ENCODE results near the gene TSPAN5. TPM values are rescaled to one million over a fixed set of nuclear protein-coding genes. Genes with fewer than 3 reads are reported as not detected.

The TSPAN5 gene
- total and polyA plus RNA-seq, 2 of the 4 experiments (the other 2 are of a cell fraction), result 64.8 to 79.6 TPM

- TF ChIP-seq RAD21 (IDR thresholded peaks at IDR 0.05; ENCODE audit: low read length), result no peak
- TF ChIP-seq CHD1 (IDR thresholded peaks at IDR 0.05; ENCODE audit: low read depth, low read length), result no peak
- TF ChIP-seq CEBPB (IDR thresholded peaks at IDR 0.05; ENCODE audit: low read depth, low read length), result no peak
- no peak for TF ChIP-seq POLR2A (IDR thresholded peaks at IDR 0.05; ENCODE audit: low read depth, low read length)
- TF ChIP-seq FOS (IDR thresholded peaks at IDR 0.05; ENCODE audit: low read depth, low read length), result no peak
- no peak for TF ChIP-seq NFE2L2 (IDR thresholded peaks at IDR 0.05; ENCODE audit: low read depth, low read length)
- no peak for TF ChIP-seq RCOR1 (IDR thresholded peaks at IDR 0.05; ENCODE audit: insufficient replicate concordance, low read length)
- no peak for TF ChIP-seq SMC3 (IDR thresholded peaks at IDR 0.05; ENCODE audit: low read depth, low read length)
Measured at GRCh38 chr4:98522062-98522461, 136.3 kb downstream of the TSPAN5 start (continued).

GRCh38 chr4:98521486-98521885 lies 136.9 kb downstream of the TSPAN5 start:
- Histone ChIP-seq H3K18ac (ENCODE audit: low read depth, low read length) (peak overlapping the region; percentile 3), H4K91ac (ENCODE audit: insufficient read depth, low read depth, low read length) (peak overlapping the region; percentile 69), H4K20me1 (ENCODE audit: insufficient read depth, low read length) (peaks cover 7% of the 10 kb centered on the region; the same call in 1 of the 2 replicates), H3K56ac (ENCODE audit: extremely low read depth, insufficient read depth, low read length) (no peak overlapping the region), H3K27me3 (ENCODE audit: control insufficient read depth, insufficient read depth, low read length) (no peaks in the 10 kb centered on the region), H3K14ac (replicated peaks; ENCODE audit: low read depth, low read length) (peak overlapping the region; percentile 58; the same call in 1 of the 2 replicates), H3K79me1 (ENCODE audit: low read depth in 1 of 2, low read length in 2 of 2) (peaks cover 42 to 73% of the 10 kb centered on the region in 2 experiments), H2BK15ac (ENCODE audit: low read depth, low read length) (peak overlapping the region; percentile 85; the same call in 2 of the 3 replicates), H3K4me1 (ENCODE audit: control insufficient read depth, insufficient read depth, low read length) (peaks cover 37% of the 10 kb centered on the region), H3K9me3 (ENCODE audit: control insufficient read depth, insufficient read depth, low read length) (no peaks in the 10 kb centered on the region), H2BK5ac (ENCODE audit: low read depth, low read length, poor library complexity, severe bottlenecking) (no peak overlapping the region), H3K4ac (ENCODE audit: low read depth, low read length) (peak overlapping the region; percentile 70), H3K23ac (ENCODE audit: low read depth, low read length) (peak overlapping the region; percentile 54; the same call in 1 of the 2 replicates), H2AK5ac (ENCODE audit: low read depth, low read length) (peak overlapping the region; percentile 83), H2BK120ac (ENCODE audit: low read depth, low read length) (peak overlapping the region; percentile 79), H3K36me3 (ENCODE audit: control insufficient read depth, insufficient read depth, low read length) (no peaks in the 10 kb centered on the region), H2AK9ac (replicated peaks; ENCODE audit: low read depth, low read length, poor library complexity) (no peak overlapping the region), H3K9me1 (ENCODE audit: insufficient read depth, low read length) (peaks cover 27% of the 10 kb centered on the region), H3K4me2 (ENCODE audit: low read depth, low read length) (no peak overlapping the region), H4K5ac (ENCODE audit: low read depth, low read length) (peak overlapping the region; percentile 1; the same call in 1 of the 2 replicates), H3K9ac (ENCODE audit: low read depth, low read length) (no peak overlapping the region), H4K8ac (ENCODE audit: low read depth in 2 of 2, low read length in 2 of 2) (peak overlapping the region; percentile 62 to 73; a peak in 3 of 4 replicates), H3K27ac (ENCODE audit: insufficient read depth, low read length) (no peak overlapping the region), H2BK20ac (ENCODE audit: low read depth, low read length) (peak overlapping the region; percentile 76), H2AFZ (replicated peaks; ENCODE audit: low read length, poor library complexity) (no peak overlapping the region), H3K4me3 (ENCODE audit: insufficient read depth, low read depth, low read length) (no peak overlapping the region)
- DNase-seq (no peak), ATAC-seq (ENCODE audit: low read depth) (no peak)
- dilution Hi-C loops (cut with HindIII; ENCODE audit: low sequenced_read_pairs, unreplicated experiment) (no loop called here), intact Hi-C loops (cut with micrococcal nuclease) (no loop called here), in situ Hi-C loops (cut with MboI; ENCODE audit: low sequenced_read_pairs) (no loop called here)
- ChIA-PET POLR2A (ENCODE audit: unreplicated experiment) (no interaction called here), CTCF (no interaction called here)
- BruUV-seq (replicated peaks), result no TSS peak
- TF ChIP-seq MAZ (IDR thresholded peaks at IDR 0.05; ENCODE audit: borderline replicate concordance, low read depth, low read length) (no peak), ELK1 (IDR thresholded peaks at IDR 0.05; ENCODE audit: borderline replicate concordance, low read depth, low read length) (no peak), FOS (IDR thresholded peaks at IDR 0.05; ENCODE audit: low read depth, low read length) (no peak), MAFK (IDR thresholded peaks at IDR 0.05; ENCODE audit: low read depth, low read length) (no peak), POLR2A (IDR thresholded peaks at IDR 0.05; ENCODE audit: low read depth, low read length) (no peak), BHLHE40 (IDR thresholded peaks at IDR 0.05; ENCODE audit: low read depth, low read length) (no peak), CTCF (conservative IDR thresholded peaks at IDR 0.05; ENCODE audit: low read depth, low read length) (no peak), MXI1 (IDR thresholded peaks at IDR 0.05; ENCODE audit: borderline replicate concordance, low read depth, low read length) (no peak), CHD1 (IDR thresholded peaks at IDR 0.05; ENCODE audit: low read depth, low read length) (no peak), RCOR1 (IDR thresholded peaks at IDR 0.05; ENCODE audit: insufficient replicate concordance, low read length) (no peak), CEBPB (IDR thresholded peaks at IDR 0.05; ENCODE audit: low read depth, low read length) (no peak), RFX5 (IDR thresholded peaks at IDR 0.05; ENCODE audit: low read depth, low read length) (no peak), NFE2L2 (IDR thresholded peaks at IDR 0.05; ENCODE audit: low read depth, low read length) (no peak)

Measured in IMR-90 (cell line).